HG03354 (cell line): ENCODE data around the gene RNLS.

ENCODE experiments used
- ATAC-seq: cut with Tn5 transposase; IDR thresholded peaks from one replicate; pipeline ENCODE4 v1.9.1; 2021; ENCODE audit warnings: mild to moderate bottlenecking; ENCODE audit not compliant: unreplicated experiment, poor library complexity, severe bottlenecking

The RNLS gene

DNA sequence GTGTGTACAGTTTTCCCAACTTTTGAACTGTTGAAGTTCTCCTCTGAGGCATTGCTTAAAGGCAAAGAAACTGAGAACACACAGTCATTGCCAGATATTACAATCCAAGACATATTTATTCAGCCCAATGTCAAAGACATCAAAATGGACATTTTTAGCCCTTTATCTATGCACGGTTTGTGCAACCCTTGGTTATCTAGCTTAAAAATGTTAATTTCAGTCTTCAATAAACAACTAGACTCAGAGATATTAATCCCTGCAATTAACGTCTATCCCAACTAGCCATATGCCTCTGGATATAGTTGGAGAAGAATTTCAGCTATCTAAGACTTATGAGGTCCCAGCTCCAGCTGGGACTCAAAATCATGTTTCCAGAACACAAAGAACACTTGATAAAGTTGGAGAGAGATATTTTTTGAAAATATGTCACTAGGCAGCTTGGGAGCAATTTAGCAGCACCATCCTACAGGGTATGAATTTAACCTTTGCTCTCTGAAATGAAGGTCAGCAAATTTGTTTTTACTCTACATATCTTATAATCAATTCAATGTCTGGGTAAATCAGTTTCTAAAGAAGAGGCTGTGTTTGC lies 357.0 kb downstream of the RNLS start:
- ATAC-seq: no peak
